ENCODE results near the gene ZNF197. TPM values are rescaled to one million over a fixed set of nuclear protein-coding genes. Genes with fewer than 3 reads are reported as not detected.
"Not testable (repeated sequence)": the region's sequence is repeated elsewhere in the genome, so short reads cannot be mapped to it uniquely, and the experiment has no call there.

The ZNF197 gene
- total RNA-seq, 1 experiment from 2014 or later, result 17.5 TPM

DNA sequence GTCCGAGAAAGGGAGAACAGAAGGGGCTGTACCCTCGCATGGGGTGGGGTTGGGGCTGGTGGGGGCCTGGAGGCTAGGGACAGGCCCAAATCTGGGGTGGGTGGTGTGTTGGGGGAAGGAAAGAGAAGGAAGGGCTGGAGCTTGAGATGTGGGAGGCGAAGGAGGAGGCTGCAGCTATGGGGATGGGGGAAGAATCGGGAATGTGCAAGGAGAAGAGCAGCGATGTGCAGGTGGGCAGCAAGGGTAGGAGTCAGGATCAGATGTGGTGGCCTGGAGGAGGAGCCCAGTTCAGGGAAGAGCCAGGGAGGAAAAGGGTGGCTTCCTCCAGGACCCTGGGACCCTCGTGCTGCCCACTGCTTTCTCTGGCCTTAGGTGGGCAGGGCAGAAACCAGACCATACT lies 44.9 kb downstream of the ZNF197 start:
- no peak for DNase-seq
- no peaks in the 10 kb centered on the region for H3K27me3 ChIP-seq (ENCODE audit: insufficient read depth, low read length)
- H2BK20ac ChIP-seq (ENCODE audit: low read depth, low read length, poor library complexity, severe bottlenecking), result no peak overlapping the region
- no peak overlapping the region for H3K4me2 ChIP-seq (ENCODE audit: insufficient read depth, insufficient read length, low read length)
- H3T11ph ChIP-seq (ENCODE audit: low read length), result no peak overlapping the region
- Mint-ChIP-seq H3K4me1 (no peaks in the 10 kb centered on the region), H3K36me3 (ENCODE audit: insufficient read depth in 1 of 3, low read depth in 3 of 3) (peaks cover 10 to 21% (median 17%) of the 10 kb centered on the region in 3 experiments; a peak in 6 of 7 replicates), H3K9me3 (peaks cover 21 to 25% of the 10 kb centered on the region in 2 experiments), H3K27me3 (ENCODE audit: low read depth) (peaks cover 4% of the 10 kb centered on the region), H3K4me3 (no peak overlapping the region), H3K27ac (peak overlapping the region in 2 of 3 experiments; percentile 13 to 78; a peak in 2 of 7 replicates)
- H4K91ac ChIP-seq (ENCODE audit: insufficient read length, low read depth, low read length), result no peak overlapping the region
- no peak overlapping the region for H2BK12ac ChIP-seq (ENCODE audit: insufficient read length, low read depth, low read length)
- no peak overlapping the region for H2BK120ac ChIP-seq (ENCODE audit: low read depth, low read length, poor library complexity, severe bottlenecking)
- no peaks in the 10 kb centered on the region for H4K20me1 ChIP-seq (ENCODE audit: control insufficient read depth, insufficient read depth, insufficient read length)
- H3K79me1 ChIP-seq (ENCODE audit: insufficient read depth, low read depth, low read length, poor library complexity, severe bottlenecking), result no peaks in the 10 kb centered on the region
- H2AK5ac ChIP-seq (ENCODE audit: insufficient read length, low read length), result no peak overlapping the region
- no peaks in the 10 kb centered on the region for H3K9me3 ChIP-seq (ENCODE audit: control insufficient read depth, low read depth, low read length)
- H3K23ac ChIP-seq (ENCODE audit: insufficient read length, low read depth, low read length), result no peak overlapping the region
- H4K8ac ChIP-seq (replicated peaks; ENCODE audit: insufficient read length, low read depth, low read length), result no peak overlapping the region
- WGBS (ENCODE audit: extremely low coverage, insufficient read length, low lambda C conversion rate), result no CpG with 5 or more reads among the region's 6 CpGs
- no peak overlapping the region for H3K18ac ChIP-seq (ENCODE audit: insufficient read length, low read depth, low read length)
- no peak overlapping the region for H3K9ac ChIP-seq (ENCODE audit: extremely low read depth, insufficient read length, low read length)
- H3K14ac ChIP-seq (ENCODE audit: insufficient read depth, low read length), result no peak overlapping the region; the same call in 1 of the 2 replicates
- H2BK15ac ChIP-seq (ENCODE audit: low read depth, low read length), result no peak overlapping the region
- no peaks in the 10 kb centered on the region for H3K79me2 ChIP-seq (ENCODE audit: insufficient read depth, low read length)
- TF ChIP-seq, protein P1, sequence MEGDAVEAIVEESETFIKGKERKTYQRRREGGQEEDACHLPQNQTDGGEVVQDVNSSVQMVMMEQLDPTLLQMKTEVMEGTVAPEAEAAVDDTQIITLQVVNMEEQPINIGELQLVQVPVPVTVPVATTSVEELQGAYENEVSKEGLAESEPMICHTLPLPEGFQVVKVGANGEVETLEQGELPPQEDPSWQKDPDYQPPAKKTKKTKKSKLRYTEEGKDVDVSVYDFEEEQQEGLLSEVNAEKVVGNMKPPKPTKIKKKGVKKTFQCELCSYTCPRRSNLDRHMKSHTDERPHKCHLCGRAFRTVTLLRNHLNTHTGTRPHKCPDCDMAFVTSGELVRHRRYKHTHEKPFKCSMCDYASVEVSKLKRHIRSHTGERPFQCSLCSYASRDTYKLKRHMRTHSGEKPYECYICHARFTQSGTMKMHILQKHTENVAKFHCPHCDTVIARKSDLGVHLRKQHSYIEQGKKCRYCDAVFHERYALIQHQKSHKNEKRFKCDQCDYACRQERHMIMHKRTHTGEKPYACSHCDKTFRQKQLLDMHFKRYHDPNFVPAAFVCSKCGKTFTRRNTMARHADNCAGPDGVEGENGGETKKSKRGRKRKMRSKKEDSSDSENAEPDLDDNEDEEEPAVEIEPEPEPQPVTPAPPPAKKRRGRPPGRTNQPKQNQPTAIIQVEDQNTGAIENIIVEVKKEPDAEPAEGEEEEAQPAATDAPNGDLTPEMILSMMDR (conservative IDR thresholded peaks at IDR 0.05), result no peak
- H3K27ac ChIP-seq (ENCODE audit: insufficient read length, low read depth, low read length), result no peak overlapping the region
- no peak overlapping the region for H2AFZ ChIP-seq (ENCODE audit: low read length)
- no peaks in the 10 kb centered on the region for H3K4me1 ChIP-seq (ENCODE audit: insufficient read depth, low read length)
- no peak overlapping the region for H2BK5ac ChIP-seq (ENCODE audit: insufficient read length, low read length)
- H3K56ac ChIP-seq (ENCODE audit: insufficient read length, low read depth, low read length), result no peak overlapping the region
- H4K5ac ChIP-seq (ENCODE audit: insufficient read length, low read depth, low read length), result no peak overlapping the region
- H3K23me2 ChIP-seq (ENCODE audit: insufficient read length, low read depth, low read length, poor library complexity, severe bottlenecking), result no peaks in the 10 kb centered on the region
- H3K4ac ChIP-seq (ENCODE audit: low read depth, low read length), result no peak overlapping the region

DNA sequence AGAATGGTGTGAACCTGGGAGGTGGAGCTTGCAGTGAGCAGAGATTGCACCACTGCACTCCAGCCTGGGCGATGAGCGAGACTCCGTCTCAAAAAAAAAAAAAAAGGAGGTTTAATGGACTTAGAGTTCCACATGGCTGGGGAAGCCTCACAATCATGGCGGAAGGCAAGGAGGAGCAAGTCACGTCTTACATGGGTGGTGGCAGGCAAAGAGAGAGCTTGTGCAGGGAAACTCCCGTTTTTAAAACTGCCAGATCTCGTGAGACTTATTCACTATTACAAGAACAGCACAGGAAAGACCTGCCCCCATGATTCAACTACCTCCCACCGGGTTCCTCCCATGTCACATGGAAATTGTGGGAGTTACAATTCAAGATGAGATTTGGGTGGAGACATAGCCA lies 48.6 kb downstream of the ZNF197 start:
- Mint-ChIP-seq H3K9me3 (peaks cover 19 to 20% of the 10 kb centered on the region in 2 experiments), H3K36me3 (ENCODE audit: insufficient read depth in 1 of 3, low read depth in 3 of 3) (peaks cover 10 to 15% (median 11%) of the 10 kb centered on the region in 3 experiments; a peak in 6 of 7 replicates)
- H3K4me2 ChIP-seq (ENCODE audit: insufficient read depth, insufficient read length, low read length); H4K5ac ChIP-seq (ENCODE audit: insufficient read length, low read depth, low read length); H3K23me2 ChIP-seq (ENCODE audit: insufficient read length, low read depth, low read length, poor library complexity, severe bottlenecking); H3K27ac Mint-ChIP-seq; H3K9me3 ChIP-seq (ENCODE audit: control insufficient read depth, low read depth, low read length); H3K9ac ChIP-seq (ENCODE audit: extremely low read depth, insufficient read length, low read length); H3K18ac ChIP-seq (ENCODE audit: insufficient read length, low read depth, low read length); H2AFZ ChIP-seq (ENCODE audit: low read length); H2BK5ac ChIP-seq (ENCODE audit: insufficient read length, low read length); H3K4me3 Mint-ChIP-seq; H3K27ac ChIP-seq (ENCODE audit: insufficient read length, low read depth, low read length); H3K27me3 ChIP-seq (ENCODE audit: insufficient read depth, low read length); H2BK15ac ChIP-seq (ENCODE audit: low read depth, low read length); H2BK20ac ChIP-seq (ENCODE audit: low read depth, low read length, poor library complexity, severe bottlenecking); H4K8ac ChIP-seq (replicated peaks; ENCODE audit: insufficient read length, low read depth, low read length); H3K4me1 Mint-ChIP-seq; H3K27me3 Mint-ChIP-seq (ENCODE audit: low read depth); H4K91ac ChIP-seq (ENCODE audit: insufficient read length, low read depth, low read length); H3K79me1 ChIP-seq (ENCODE audit: insufficient read depth, low read depth, low read length, poor library complexity, severe bottlenecking); H3K4ac ChIP-seq (ENCODE audit: low read depth, low read length); H2BK12ac ChIP-seq (ENCODE audit: insufficient read length, low read depth, low read length); H3K4me1 ChIP-seq (ENCODE audit: insufficient read depth, low read length); H2AK5ac ChIP-seq (ENCODE audit: insufficient read length, low read length); H3K23ac ChIP-seq (ENCODE audit: insufficient read length, low read depth, low read length); H3T11ph ChIP-seq (ENCODE audit: low read length); H4K20me1 ChIP-seq (ENCODE audit: control insufficient read depth, insufficient read depth, insufficient read length); H2BK120ac ChIP-seq (ENCODE audit: low read depth, low read length, poor library complexity, severe bottlenecking); H3K14ac ChIP-seq (ENCODE audit: insufficient read depth, low read length); DNase-seq; H3K79me2 ChIP-seq (ENCODE audit: insufficient read depth, low read length); H3K56ac ChIP-seq (ENCODE audit: insufficient read length, low read depth, low read length): not testable (repeated sequence)
- WGBS (ENCODE audit: extremely low coverage, insufficient read length, low lambda C conversion rate), result no CpG with 5 or more reads among the region's 8 CpGs

Data from H9 (cell line).